Measurements from ENCODE around the gene FHL3.
"Not testable (repeated sequence)": the region's sequence is repeated elsewhere in the genome, so short reads cannot be mapped to it uniquely, and the experiment has no call there.

The FHL3 gene

GRCh38 chr1:37965301-37965700, 40.0 kb downstream of the FHL3 start:
- no peak for DNase-seq (ENCODE audit: low read depth in 1 of 2, low spot score in 1 of 2)
- Histone ChIP-seq H3K27ac (replicated peaks) (no peak overlapping the region), H3K4me3 (replicated peaks; ENCODE audit: insufficient read depth, low read length) (no peak overlapping the region), H3K27me3 (ENCODE audit: insufficient read depth, poor library complexity, severe bottlenecking) (no peaks in the 10 kb centered on the region)
- no peak for TF ChIP-seq CTCF (IDR thresholded peaks at IDR 0.05; ENCODE audit: insufficient read depth, low read length)
- TF ChIP-seq GABPA (IDR thresholded peaks at IDR 0.05; ENCODE audit: low read depth), result no peak
- no peak for TF ChIP-seq POLR2AphosphoS5 (IDR thresholded peaks at IDR 0.05; ENCODE audit: low read depth)
- no peak for TF ChIP-seq SPI1 (IDR thresholded peaks at IDR 0.05; ENCODE audit: borderline replicate concordance, low read depth)
- no peak for TF ChIP-seq REST (IDR thresholded peaks at IDR 0.05; ENCODE audit: insufficient replicate concordance, low read depth)

GRCh38 chr1:37964106-37964505, 41.2 kb downstream of the FHL3 start:
- not testable (repeated sequence) for DNase-seq (ENCODE audit: low read depth in 1 of 2, low spot score in 1 of 2)

GRCh38 chr1:37958690-37959089, 46.6 kb downstream of the FHL3 start:
- no peak overlapping the region for H3K4me3 ChIP-seq (replicated peaks; ENCODE audit: insufficient read depth, low read length)
- no peak overlapping the region for H3K27ac ChIP-seq (replicated peaks)
- DNase-seq (ENCODE audit: low read depth in 1 of 2, low spot score in 1 of 2), result no peak
- no peak for TF ChIP-seq REST (IDR thresholded peaks at IDR 0.05; ENCODE audit: insufficient replicate concordance, low read depth)
- no peak for TF ChIP-seq POLR2AphosphoS5 (IDR thresholded peaks at IDR 0.05; ENCODE audit: low read depth)
- TF ChIP-seq GABPA (IDR thresholded peaks at IDR 0.05; ENCODE audit: low read depth), result no peak
- TF ChIP-seq CTCF (IDR thresholded peaks at IDR 0.05; ENCODE audit: insufficient read depth, low read length), result no peak
- TF ChIP-seq SPI1 (IDR thresholded peaks at IDR 0.05; ENCODE audit: borderline replicate concordance, low read depth), result no peak
- no peaks in the 10 kb centered on the region for H3K27me3 ChIP-seq (ENCODE audit: insufficient read depth, poor library complexity, severe bottlenecking)

More at GRCh38 chr1:37964106-37964505, 41.2 kb downstream of the FHL3 start:
- not testable (repeated sequence) for H3K27ac ChIP-seq (replicated peaks); H3K27me3 ChIP-seq (ENCODE audit: insufficient read depth, poor library complexity, severe bottlenecking); H3K4me3 ChIP-seq (replicated peaks; ENCODE audit: insufficient read depth, low read length)

GRCh38 chr1:37955685-37956084, 49.6 kb downstream of the FHL3 start:
- Histone ChIP-seq H3K4me3 (replicated peaks; ENCODE audit: insufficient read depth, low read length) (no peak overlapping the region), H3K27me3 (ENCODE audit: insufficient read depth, poor library complexity, severe bottlenecking) (no peaks in the 10 kb centered on the region), H3K27ac (replicated peaks) (no peak overlapping the region)
- no peak for DNase-seq (ENCODE audit: low read depth in 1 of 2, low spot score in 1 of 2)
- no peak for TF ChIP-seq SPI1 (IDR thresholded peaks at IDR 0.05; ENCODE audit: borderline replicate concordance, low read depth)
- no peak for TF ChIP-seq CTCF (IDR thresholded peaks at IDR 0.05; ENCODE audit: insufficient read depth, low read length)
- TF ChIP-seq REST (IDR thresholded peaks at IDR 0.05; ENCODE audit: insufficient replicate concordance, low read depth), result no peak
- TF ChIP-seq POLR2AphosphoS5 (IDR thresholded peaks at IDR 0.05; ENCODE audit: low read depth), result no peak; the same call in 1 of the 2 replicates
- no peak for TF ChIP-seq GABPA (IDR thresholded peaks at IDR 0.05; ENCODE audit: low read depth)

Measured in HL-60 (cell line).